Activated CD8-positive, alpha-beta memory T cell treated with anti-CD3 and anti-CD28 coated beads, Interleukin-2, amount 50 U/mL, for 24 hours (primary cell): ENCODE results near the gene EMC9.

Experiments
- DNase-seq: peaks from one replicate; pipeline ENCODE4 v3.0.0-alpha.2; 2020; ENCODE audit errors: extremely low read depth

EMC9 gene

DNA sequence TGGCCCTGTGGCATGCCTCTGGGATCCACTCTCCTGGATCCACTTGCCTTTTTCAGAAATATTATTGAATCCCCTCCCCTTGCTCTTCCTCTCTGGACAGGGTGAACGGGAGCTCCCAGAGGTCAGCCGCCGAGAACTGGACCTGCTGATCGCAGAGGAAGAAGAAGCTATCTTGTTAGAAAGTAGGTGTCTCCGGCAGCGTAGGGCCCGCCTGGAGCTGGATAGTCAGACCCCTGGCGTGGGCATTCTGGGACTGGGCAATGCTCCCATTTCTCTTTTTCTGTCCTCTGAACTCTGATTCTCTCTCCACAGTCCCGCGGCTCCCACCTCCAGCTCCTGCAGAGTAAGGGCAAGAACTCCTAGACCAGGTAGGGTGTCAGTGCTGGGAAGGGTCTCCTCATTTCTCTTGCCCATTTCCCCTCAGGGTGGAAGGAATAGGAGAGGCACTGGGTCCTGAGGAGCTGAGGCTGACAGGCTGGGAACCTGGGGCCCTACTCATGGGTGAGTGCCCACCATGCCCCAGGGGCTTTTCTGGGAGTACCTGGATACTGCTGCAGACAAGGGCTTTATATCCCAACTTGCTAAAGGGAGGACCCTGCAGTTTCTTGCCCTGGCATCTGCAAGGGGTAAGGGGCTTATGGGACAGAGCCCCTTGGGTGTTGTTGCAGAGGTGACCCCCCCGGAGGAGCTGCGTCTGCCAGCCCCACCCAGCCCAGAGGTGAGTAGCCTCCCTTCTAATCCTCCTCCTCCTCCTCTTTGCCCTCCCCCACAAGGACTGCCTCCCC is 35.8 kb upstream of the EMC9 start:
- no peak for DNase-seq

DNA sequence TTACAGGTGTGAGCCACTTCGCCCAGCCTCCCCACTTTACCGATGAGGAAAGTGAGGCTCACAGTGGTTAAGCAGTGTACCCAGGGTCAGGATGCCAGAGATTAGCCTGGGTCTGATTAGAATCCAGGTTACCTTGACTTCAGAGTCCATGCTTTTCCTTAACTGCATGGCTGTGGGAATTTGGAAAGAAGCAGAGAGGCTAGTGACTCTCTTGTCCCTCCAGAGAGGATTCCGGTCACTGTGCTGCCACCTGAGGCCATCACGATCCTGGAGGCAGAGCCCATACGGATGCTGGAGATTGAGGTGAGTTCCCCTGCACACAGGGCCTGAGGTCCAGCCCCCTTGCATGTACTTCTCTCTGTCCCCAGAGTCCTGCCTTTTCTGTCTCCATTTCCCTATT is 35.2 kb upstream of the EMC9 start:
- no peak for DNase-seq

DNA sequence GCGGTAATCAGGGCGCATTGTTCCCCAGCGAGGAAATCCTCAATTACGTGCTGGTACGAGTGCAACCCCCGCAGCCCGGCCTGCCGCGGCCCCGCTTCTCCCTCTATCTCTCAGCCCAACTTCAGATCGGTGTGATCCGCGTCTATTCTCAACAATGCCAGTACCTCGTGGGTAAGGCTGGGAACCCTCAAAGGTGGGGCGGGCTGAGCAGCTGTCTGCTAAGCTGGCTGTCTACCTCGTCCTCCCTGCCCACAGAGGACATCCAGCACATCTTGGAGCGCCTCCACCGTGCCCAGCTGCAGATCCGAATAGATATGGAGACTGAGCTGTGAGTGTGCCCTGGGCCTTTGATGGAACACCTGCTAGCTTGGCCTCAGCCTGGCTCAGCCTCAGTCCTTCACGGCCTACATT is 31.5 kb upstream of the EMC9 start:
- no peak for DNase-seq

DNA sequence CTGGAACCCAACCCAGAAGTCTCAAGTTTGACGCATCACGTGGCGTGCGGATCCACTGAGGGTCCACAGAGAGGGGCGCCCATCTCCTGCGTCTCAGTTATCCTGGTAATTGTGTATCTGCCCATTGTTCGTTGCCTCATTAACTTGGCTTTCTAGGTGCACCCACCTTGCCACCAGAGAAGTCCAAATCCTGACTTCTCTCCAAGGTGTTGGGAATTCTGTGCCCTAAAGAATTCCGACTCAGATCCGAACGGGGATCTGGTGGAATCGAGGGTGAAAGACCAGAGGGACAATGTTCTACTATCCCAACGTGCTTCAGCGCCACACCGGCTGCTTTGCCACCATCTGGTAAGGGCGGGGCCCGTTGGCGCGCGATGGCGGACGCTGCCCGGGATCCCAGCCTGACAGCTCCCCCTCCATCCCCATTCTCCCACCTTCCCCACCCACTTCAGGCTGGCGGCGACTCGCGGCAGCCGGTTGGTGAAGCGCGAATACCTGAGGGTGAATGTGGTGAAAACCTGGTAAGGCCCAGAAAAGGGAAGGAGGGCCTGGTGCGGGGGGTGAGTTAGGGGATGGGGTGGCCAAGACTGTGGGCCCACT is 31.0 kb upstream of the EMC9 start:
- no peak for DNase-seq

DNA sequence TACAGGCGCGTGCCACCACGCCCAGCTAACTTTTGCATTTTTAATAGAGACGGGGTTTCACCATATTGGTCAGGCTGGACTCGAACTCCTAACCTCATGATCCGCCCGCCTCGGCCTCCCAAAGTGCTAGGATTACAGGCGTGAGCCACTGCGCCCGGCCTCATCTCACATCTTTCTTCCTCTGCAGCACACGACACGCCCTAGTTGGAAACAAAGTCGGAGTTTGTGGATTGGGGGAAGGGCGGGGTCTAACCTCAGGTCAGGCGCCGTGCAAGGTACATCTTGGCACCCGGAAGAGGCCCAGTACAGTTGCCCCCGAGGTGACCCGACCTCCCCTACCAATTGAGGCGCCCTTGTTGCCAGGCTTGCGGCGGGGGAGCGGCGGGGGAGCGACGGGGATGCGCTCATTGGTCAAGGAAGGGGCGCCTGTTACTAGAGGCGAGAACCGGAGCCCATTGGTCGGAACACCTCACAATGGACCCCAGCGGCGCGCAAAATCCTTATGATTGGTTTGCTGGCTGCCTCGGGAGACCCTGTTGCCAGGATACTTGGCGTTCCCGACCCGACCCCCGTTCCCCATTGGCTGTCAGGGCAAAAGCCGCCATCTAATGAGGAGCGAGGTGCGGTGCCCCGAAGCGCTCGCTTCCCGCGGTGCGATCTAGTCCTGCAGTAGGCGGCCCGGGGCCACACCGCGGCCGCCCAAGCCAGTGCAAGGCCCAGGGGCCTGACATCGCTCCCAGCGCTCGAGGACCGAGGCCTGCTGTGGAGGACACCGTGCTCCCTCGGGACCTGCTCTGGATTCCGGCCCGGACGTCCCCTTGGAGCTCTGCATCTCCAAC is 30.2 kb upstream of the EMC9 start, which contains the start of gene REC8:
Gene REC8 (plus strand): TSS at position 659 of the 839 bp plus-strand sequence. CDS start 473 bp downstream, outside the sequence.
- peak; percentile 54 for DNase-seq

DNA sequence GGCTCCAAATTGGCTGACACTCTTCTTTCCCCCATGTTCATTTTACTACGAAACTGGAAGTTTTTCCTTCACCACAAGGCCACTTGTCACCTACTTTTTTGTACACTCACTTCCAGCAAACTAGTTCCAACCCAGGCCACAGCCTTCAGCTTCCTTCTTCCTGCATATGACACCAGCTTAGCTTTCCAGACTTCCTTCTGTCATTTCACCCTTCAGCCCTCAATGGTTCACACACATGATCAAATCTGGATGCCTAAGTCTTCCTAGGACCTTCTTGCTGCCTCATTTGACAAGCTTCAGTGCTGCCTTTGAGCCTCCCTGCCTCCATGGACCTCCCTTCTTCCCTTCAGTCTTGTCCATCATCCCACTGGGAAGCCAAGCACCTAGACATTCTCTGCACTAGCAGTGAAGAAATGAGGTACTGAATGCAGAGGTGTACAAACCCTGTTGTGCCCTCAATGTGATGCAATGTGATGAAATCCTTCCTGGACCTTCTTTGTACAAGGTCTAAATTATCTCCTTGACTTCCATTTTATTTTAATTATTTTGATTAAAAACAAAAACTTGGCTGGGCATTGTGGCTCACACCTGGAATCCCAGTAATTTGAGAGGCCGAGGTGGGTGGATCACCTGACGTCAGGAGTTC is 26.2 kb upstream of the EMC9 start:
- DNase-seq, result no peak

DNA sequence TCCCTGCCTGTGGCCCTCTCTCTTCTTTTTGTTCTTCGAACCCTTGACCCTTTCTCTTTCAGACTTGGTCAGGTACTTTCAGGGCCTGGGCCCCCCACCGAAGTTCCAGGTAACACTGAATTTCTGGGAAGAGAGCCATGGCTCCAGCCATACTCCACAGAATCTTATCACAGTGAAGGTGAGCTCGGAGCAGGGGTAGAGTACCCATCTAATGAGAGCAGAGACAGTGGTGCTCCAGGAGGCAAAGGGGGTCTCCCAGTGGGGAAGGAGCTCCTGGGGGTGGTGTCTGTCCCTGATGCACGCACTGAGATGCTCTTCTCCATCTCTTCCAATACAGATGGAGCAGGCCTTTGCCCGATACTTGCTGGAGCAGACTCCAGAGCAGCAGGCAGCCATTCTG is 24.4 kb upstream of the EMC9 start:
- DNase-seq, result no peak

DNA sequence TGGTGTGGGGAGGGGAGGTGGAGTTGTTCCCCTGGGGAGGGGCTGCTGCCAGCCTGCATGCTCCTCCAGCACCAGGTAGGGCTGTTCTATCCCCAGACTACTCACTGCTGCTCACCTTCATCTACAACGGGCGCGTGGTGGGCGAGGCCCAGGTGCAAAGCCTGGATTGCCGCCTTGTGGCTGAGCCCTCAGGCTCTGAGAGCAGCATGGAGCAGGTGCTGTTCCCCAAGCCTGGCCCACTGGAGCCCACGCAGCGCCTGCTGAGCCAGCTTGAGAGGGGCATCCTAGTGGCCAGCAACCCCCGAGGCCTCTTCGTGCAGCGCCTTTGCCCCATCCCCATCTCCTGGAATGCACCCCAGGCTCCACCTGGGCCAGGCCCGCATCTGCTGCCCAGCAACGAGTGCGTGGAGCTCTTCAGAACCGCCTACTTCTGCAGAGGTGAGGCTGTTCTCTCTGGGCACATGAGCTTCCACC is 23.2 kb upstream of the EMC9 start:
- DNase-seq, result no peak

DNA sequence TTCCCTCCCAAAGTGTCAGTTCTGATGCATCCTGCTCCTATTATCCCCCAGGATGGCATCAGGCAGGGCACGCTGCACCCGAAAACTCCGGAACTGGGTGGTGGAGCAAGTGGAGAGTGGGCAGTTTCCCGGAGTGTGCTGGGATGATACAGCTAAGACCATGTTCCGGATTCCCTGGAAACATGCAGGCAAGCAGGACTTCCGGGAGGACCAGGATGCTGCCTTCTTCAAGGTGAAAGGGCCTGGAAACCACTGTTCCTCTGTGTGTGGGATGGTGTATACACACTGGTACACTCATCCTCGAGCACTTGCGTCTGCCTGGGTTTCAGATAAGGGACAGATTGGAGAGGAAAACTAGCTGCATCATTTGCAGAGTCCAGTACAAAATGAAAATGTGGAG is 20.7 kb upstream of the EMC9 start:
- no peak for DNase-seq

DNA sequence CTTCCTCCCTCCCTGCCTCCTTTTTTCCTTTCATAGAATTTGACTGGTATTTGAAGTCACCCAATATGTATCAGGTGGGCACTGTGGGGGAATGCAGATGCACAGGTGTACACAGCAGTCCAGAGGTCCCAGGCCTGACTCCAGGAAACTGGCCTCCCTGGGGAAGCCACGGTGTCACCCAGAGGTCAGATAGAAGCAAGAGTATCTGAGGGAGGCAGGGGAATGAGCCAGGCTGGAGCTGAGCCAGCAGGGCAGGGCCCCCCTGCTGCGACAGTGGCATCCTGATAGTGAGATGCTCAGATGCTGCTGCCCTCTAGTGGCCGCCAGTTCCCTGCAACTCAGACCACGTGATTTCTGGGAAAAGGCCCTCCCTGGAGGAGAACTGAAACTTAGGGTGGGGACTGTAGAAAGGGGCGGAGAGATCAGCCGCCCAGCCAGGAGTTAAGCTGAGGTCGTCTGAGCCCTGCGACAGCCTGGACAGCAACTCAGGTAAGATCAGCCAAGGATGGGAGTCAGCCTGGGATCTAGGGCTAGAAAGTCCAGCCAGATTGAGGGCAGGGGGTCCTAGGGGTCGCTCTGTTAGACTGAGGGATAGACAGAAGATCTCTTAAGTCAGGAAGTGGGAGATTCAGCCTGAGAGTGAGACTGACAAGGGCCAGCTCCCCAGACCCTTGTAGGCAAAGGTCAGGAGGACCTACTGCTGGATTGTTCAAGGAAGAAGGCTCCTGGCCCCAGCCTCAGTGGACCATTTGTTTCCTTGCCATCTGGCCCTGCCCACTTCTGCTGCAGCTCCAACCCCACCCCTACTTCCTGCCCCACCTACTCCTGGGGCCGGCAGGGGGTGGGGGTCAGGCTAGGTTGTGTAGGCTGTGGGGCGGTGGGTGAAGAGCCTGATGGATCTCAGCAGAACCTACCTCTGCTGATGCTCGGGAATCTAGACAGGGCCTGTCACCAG is 19.7 kb upstream of the EMC9 start, which contains the start of gene IRF9:
Gene IRF9 (plus strand): TSS at position 416 of the 955 bp plus-strand sequence. CDS start 880 bp downstream, outside the sequence.
- DNase-seq, result peak; percentile 98

DNA sequence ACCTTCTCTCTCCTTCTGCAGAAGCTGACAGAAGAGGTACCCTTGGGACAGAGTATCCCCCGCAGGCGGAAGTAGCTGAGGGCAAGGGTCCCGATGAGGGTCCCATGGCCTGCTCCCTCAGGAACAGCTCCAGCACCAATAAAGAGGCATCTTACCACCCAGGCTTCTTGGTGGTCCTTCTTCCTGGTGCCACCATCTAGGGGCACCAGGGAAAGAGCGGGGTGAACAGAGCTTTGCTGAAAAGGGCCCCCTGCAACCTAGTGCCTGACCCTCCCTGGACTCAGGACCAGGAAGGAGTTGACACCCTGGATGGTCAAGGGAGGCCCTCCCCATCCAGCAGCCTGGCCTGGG is 19.1 kb upstream of the EMC9 start:
- no peak for DNase-seq

DNA sequence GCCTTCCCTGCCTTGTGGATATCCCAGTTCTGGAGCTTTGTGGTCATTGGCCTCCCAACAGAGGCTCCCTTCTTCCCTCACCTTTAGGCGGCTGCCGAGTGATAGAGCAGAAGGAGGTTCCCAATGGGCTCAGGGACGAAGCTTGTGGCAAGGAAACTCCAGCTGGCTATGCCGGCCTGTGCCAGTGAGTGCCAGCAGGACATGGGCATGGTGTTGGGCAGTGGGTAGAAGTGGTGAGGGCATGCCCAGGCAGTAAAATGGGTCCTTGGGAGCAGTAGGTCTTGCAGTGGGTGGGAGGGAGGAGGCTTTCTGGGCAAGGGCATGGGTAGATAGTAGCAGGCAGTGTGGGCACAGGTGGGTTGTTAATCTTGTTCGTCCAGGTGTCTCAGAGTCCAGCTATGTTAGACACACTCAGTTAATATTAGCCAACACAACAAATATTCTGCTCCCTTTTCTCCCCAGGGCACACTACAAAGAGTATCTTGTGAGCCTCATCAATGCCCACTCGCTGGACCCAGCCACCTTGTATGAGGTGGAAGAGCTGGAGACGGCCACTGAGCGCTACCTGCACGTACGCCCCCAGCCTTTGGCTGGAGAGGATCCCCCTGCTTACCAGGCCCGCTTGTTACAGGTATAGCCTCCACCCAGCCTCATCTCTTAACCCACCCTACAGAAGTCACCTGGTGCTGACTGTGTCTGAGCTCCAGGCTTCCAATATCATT is 18.5 kb upstream of the EMC9 start:
- no peak for DNase-seq

DNA sequence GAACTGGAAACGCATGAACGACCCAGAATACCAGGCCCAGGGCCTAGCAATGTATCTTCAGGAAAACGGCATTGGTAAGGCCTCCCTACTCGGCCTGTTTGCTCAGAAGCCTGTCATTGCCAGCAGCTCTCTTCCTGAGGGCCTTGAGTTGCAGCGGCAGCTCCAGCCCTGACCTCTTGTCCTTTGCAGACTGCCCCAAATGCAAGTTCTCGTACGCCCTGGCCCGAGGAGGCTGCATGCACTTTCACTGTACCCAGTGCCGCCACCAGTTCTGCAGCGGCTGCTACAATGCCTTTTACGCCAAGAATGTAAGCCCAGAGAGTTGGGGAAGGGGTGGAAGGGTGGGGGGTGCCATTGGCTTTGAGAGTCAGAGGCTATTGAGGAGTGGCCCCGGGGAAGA is 15.9 kb upstream of the EMC9 start:
- DNase-seq, result no peak

DNA sequence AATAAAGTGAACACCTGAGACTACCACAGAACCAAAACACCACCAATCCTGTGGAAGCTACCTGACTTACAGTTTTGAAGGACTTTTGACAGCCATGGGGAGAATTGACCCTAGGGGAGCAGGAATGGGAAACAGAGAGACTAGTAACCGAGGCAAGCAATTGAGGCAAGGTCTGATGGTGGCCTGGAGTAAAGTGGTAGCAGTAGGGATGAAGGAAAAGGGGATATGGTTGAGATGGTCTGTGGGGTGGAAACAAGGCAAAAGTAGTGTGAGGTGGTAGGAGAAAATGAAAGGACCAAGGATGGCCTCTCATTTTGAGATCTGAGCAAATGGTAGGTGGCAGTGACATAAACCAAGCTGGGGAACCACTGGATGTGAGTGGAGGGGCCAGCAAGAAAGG is 15.4 kb upstream of the EMC9 start:
- DNase-seq, result no peak

DNA sequence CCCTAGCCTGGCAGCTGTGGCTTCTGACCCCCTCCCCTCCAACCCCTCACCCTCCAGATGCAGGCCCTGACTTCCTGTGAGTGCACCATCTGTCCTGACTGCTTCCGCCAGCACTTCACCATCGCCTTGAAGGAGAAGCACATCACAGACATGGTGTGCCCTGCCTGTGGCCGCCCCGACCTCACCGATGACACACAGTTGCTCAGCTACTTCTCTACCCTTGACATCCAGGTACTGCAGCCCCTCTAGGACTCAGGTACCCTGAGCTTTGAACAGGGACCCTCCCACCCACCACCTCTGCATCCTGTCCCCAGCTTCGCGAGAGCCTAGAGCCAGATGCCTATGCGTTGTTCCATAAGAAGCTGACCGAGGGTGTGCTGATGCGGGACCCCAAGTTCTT is 13.7 kb upstream of the EMC9 start:
- DNase-seq, result no peak

DNA sequence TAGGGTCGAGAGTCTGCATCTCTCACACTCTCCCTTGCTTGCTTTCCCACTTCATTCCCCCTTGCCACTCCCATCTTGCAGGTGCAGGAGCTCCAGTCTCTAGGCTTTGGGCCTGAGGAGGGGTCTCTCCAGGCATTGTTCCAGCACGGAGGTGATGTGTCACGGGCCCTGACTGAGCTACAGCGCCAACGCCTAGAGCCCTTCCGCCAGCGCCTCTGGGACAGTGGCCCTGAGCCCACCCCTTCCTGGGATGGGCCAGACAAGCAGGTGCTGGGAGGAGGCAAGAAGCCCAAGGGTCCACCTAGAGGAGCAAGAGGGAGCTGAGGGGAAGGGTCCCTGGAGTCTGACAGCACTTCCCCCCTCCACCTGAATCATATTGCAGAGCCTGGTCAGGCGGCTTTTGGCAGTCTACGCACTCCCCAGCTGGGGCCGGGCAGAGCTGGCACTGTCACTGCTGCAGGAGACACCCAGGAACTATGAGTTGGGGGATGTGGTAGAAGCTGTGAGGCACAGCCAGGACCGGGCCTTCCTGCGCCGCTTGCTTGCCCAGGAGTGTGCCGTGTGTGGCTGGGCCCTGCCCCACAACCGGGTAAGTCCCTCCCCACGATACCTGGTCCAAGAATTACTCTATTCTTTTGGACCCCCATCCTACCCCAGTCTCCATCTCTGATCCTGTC is 10.2 kb upstream of the EMC9 start:
- DNase-seq, result no peak

DNA sequence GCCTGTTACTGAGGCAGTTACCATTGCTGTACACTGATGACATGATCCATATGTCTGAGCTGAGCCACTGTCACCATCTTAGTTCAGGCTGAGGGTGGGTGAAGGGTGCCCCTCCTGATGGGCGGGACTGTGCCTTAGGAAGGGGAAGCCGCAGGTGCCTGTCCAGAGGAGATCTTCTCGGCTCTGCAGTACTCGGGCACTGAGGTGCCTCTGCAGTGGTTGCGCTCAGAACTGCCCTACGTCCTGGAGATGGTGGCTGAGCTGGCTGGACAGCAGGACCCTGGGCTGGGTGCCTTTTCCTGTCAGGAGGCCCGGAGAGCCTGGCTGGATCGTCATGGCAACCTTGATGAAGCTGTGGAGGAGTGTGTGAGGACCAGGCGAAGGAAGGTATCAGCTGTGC is 9.6 kb upstream of the EMC9 start:
- DNase-seq, result no peak

DNA sequence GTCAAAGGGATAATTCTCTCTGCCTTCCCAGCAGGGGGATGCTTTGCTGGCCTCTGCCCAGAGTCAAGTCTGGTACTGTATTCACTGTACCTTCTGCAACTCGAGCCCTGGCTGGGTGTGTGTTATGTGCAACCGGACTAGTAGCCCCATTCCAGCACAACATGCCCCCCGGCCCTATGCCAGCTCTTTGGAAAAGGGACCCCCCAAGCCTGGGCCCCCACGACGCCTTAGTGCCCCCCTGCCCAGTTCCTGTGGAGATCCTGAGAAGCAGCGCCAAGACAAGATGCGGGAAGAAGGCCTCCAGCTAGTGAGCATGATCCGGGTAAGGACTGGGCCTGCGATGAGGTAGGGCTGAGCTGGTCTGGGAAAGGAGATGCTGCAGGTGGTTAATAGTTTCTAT is 9.2 kb upstream of the EMC9 start:
- DNase-seq, result no peak

DNA sequence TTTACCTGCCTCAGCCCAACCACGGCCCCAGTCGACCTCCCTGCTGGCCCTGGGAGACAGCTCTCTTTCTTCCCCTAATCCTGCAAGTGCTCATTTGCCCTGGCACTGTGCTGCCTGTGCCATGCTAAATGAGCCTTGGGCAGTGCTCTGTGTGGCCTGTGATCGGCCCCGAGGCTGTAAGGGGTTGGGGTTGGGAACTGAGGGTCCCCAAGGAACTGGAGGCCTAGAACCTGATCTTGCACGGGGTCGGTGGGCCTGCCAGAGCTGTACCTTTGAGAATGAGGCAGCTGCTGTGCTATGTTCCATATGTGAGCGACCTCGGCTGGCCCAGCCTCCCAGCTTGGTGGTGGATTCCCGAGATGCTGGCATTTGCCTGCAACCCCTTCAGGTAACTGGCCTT is 8.7 kb upstream of the EMC9 start:
- DNase-seq, result no peak
